HG03025 (cell line): Measurements from ENCODE around the gene IL4R.
A peak's percentile ranks its signal among the peaks of the same experiment; 100 is the strongest.
"Not testable (repeated sequence)": the region's sequence is repeated elsewhere in the genome, so short reads cannot be mapped to it uniquely, and the experiment has no call there.

Source experiments
- ATAC-seq: cut with Tn5 transposase; IDR thresholded peaks from one replicate; pipeline ENCODE4 v1.9.1; 2021; ENCODE audit warnings: mild to moderate bottlenecking, moderate library complexity; ENCODE audit not compliant: unreplicated experiment, low FRiP score

The IL4R gene

DNA sequence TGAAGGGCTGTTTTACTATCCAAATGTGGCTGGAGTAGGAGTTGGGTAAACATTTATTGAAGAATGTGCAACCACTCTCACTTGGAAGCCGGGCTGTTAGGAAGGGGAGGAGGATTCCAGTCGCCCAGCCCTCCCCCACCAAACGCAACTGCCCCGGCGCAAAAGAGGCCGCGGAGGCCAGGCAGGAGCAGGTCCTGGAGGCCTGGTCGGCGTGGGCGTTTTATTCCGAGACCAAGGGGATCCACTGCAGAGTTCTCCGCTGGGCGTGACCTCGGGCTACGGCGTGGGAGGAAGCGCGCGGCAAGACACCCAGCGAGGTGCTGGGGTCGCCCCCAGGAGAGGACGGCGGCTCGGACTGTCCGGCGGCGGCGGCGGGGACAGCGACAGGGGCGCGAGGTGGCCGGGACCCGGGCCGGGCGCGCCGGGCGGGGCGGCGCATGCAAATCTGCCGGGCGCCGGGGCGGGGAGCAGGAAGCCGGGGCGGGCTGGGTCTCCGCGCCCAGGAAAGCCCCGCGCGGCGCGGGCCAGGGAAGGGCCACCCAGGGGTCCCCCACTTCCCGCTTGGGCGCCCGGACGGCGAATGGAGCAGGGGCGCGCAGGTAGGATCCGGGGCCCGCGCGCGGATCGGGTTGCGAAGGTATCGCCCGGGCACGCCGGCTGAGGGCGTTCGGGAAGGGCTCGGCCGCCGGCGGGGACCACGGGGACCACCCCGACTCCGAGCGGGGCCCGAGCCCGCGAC is at the start of gene IL4R:
IL4R (plus strand) TSS at position 553 of the 739 bp plus-strand sequence. CDS start 26,230 bp downstream, outside the sequence.
- no peak for ATAC-seq

DNA sequence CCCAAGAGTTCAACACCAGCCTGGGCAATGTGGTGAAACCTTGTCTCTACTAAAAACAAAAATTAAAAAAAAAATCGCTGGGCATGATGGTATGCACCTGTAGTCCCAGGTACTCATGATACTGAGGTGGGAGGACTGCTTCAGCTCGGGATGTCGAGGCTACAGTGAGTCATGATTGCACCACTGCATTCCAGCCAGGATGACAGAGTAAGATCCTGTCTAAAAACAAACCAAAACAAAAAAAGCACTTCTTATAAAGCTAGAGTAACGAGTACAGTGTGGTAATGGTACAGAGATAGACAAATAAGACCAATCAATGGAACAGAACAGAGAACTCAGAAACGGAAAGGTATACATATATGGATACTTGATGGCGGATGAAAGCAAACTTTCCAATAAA is 49.6 kb upstream of the IL4R start:
- no peak for ATAC-seq

- ATAC-seq: no peak
Measured at GRCh38 chr16:27265982-27266381, 47.8 kb upstream of the IL4R start.

- ATAC-seq: no peak
Measured at GRCh38 chr16:27267037-27267677, 46.6 kb upstream of the IL4R start.

- ATAC-seq: peak; percentile 91
Measured at GRCh38 chr16:27268376-27269299, 45.1 kb upstream of the IL4R start, which contains the start of gene NSMCE1. TSS of gene NSMCE1 (minus strand) at chr16:27268772. CDS start at chr16:27257570, 11,202 bp downstream.

DNA sequence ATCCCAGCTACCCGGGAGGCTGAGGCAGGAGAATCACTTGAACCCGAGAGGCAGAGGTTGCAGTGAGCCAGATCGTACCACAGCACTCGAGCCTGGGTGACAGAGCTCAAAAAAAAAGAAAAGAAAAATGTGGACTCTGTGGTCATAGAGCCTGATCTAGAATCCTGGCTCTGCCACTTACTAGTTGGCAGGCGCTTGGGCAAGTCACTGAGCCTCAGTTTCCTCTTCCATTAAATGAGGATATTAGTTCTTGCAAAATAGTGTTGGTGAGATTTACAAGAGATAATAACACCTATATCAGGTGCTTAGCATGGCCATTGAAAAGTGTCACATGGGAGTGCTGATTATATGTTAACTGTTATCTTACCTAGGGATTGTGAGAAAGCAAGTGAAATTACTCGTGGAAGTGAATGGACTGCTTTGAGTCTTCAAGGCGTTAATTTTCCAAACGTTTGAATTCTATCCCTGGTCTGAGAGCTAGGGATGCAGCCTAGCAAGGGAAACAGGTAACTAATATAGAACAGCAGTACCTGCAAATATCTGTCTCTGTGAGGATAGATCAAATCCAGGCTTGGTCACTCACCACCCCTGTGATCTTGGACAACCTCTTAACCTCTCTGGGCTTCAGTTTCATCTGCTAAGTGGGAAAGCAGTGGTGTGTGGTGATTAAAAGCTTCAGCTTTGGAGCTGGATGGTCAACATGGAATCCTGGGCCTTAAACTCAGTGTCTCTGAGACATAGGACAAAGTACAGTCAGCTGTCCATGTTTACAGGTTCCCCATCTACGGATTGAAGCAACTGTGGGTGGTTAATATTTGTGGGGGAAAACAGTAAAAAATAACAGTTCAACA is 44.2 kb upstream of the IL4R start:
- no peak for ATAC-seq

DNA sequence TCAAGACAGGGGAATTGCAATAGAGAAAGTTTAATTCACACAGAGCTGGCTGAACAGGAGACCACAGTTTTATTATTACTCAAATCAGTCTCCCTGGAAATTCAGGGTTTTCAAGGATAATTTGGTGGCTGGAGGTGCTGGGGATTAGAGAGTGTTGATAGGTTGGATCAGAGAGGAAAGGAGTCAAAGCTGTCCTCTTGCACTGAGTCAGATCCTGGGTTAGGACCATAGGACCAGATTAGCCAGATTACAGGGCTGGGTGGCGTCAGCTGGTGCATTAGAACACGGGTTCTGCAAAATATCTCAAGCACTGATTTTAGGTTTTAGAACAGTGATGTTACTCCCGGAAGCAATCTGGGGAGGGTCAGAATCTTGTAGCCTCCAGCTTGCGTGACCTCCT is 43.4 kb upstream of the IL4R start:
- ATAC-seq: no peak

DNA sequence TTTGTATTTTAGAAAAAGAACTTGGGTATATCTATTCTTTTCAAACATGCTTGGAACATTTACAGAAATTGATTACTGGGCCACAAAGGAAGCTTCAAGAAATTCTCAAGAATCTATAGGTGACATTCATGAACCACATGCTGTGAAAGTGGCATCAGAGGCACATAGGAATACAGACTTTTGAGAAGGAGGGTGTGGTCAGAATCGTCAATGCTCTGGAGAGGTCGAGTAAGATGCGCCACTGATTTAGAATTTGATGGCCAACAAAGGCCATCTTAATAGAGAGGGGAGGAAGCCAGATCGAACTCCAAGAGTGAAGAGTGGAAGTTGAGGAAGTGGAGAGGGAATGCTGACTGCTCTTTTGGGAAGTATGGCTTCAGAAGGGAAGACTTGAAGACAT is 41.7 kb upstream of the IL4R start:
- no peak for ATAC-seq

- ATAC-seq: not testable (repeated sequence)
Measured at GRCh38 chr16:27272697-27273096, 41.1 kb upstream of the IL4R start.

DNA sequence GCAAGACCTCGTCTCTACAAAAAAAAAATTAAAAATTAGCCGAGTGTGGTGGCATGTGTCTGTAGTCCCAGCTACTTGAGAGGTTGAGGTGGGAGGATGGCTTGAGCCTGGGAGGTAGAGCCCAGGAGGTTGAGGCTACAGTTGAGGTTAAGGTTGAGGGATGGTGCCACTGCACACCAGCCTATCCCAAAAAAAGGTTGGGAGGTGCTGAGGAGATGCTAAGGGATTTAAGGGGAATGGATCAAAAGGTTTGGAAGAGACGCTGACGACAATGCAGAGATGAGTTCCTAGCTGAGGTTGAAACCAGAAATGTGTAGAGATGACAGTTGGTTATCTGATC is 40.5 kb upstream of the IL4R start:
- ATAC-seq: no peak

DNA sequence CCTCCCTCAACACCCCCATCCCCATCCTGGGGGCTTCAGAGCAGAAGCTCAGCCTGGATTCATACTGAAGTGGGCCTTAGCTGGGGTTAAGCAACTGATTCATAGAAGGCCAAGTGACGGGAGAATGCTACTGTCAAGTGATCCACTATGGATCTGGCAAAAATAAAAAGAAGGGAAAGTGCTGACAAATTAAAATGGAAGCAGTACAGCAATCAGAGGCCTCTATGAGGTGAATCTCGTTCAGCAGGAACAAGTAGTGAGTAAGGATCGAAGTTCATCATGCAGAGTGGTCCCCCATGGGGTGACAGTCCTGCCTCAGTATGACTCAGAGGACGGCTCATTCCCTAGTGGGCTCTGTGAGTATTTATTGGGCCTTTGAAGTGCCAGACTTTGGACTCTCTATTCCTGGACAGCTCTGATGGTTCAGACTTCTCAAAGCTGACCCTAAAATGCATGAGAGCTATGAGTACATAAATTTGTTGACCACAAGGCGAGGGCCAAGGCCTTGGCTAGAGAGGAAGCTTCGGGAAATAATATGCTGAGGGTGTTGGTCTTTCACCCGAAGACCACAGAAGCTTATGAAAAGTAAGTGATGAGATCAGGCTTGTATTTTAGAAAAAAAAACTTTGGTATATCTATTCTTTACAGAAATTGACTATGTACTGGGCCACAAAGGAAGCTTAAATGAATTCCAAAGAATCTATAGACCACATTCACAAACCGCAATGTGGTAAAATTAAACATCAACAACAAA is 39.9 kb upstream of the IL4R start:
- no peak for ATAC-seq

DNA sequence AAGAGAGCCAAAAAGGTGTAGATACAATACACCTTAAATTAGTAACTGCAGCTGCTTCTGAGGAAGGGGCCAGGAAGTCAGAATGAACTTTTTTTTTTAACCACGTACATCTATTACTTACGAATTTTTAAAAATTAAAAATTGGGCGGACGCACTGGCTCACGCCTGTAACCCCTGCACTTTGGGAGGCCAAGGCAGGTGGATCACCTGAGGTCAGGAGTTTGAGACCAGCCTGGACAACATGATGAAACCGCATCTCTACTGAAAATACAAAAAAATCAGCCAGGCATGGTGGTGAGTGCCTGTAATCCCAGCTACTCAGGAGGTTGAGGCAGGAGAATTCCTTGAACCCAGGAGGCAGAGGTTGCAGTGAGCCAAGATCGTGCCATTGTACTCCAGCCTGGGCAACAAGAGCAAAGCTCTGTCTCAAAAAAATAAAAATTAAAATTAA is 39.3 kb upstream of the IL4R start:
- ATAC-seq: not testable (repeated sequence)

GRCh38 chr16:27275394-27275793 is 38.4 kb upstream of the IL4R start:
- ATAC-seq: no peak

DNA sequence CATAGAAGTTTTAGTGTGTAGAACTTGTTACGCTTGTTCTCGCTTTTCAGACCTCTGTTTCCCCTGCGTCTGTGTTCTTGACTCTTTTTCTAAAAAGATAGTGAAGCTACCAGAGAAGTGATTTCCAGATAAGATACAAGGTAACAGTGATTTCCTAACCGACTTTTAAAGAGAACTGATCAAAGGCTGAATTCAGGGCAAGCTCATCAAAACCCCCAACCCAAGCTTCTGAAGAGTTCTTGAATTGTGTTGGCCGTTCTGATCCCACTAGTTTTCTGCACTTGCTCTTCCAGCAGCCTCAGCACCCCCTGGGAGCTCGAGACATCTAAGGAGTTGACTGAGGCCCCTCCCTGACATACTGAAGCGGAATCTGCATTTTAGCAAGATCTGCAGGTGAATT is 32.5 kb upstream of the IL4R start:
- ATAC-seq: no peak

DNA sequence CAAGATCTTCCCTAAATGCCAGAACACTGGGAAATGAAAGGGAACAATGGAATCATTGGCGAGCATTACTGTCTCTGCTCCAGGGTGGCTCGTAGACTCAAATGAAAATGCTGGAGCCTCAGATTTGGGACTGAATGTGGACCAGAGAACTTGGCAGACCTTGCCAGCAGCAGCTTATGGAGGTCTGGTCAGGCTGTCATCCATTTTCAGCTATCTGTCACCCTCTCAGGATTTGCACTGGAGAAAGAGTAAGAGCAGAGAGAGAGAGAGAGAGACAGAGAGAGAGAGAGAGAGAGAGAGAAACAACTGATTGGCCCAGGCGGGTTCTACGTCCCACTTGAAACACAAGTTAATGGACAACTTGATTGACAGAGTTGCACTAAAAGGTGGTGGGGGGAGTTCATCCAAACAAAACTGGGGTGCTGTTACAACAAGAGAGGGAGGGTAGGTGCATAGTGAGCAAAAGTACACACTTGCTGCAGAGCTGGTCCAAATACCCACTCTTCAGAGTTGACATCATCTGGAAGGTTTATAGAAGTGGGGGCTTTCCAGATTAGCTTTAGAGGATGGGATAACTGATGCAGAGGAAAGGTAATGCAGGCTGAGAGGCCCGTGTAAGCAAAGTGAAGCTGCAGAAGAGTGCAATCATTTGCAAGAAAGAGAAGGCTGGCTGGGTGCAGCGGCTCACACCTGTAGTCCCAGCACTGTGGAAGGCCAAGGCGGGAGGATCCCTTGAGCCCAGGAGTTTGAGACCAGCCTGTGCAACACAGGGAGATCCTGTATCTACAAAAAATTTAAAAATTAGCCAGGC is 28.7 kb upstream of the IL4R start:
- no peak for ATAC-seq

GRCh38 chr16:27285676-27286196 is 28.0 kb upstream of the IL4R start:
- no peak for ATAC-seq

DNA sequence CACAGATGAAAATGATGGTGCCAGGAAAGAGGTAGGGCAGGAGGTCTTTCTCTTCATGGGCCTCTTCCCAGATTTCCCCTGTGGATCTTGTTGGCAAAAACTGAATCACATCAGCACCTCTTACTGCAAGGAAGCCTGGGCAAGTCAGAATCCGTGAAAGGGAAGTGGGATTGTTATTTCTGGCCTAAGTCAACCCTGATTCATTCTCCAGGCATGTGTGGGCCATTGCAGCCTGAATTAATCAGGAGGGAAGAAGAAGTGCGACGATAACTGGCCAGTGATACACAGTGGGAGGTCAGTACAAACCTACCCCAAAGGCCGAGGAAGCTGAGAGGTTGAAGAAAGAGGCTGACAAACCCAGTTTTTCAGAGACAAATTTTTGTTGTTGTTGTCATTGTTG is 27.3 kb upstream of the IL4R start:
- no peak for ATAC-seq

DNA sequence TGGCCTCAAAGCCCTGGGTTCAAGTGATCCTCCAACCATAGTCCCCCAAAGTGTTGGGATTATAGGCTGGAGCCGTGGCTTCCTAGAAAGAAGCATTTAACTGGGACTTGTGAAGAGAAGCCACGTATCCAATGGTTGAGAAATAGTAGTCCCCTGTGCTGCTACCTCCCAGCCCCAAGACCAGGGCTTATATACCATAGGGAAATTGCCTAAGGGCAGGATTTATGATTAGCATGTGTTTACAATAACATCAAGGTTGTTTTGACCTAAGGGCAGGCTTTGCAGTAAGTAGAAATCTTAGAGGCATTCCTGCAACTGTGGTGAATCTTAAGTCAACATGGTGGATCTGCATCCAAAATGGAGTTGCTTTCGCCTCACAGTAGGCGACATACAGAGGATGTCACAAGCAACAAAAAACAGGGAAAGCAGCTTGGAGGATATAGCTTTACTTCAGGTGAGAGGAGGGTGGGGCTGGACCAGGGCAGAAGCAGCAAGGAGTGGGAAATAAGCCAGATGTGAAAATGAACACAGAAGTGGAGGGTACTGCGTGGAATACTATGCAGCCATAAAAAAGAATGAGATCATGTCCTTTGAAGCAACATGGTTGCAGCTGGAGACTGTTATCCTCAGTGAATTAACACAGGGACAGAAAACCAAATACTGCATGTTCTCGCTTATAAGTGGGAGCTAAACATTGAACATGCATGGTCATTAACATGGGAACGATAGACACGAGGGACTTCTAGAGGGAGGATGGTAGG is 26.5 kb upstream of the IL4R start:
- no peak for ATAC-seq
